DND-41 (cell line): Measurements from ENCODE around the gene MTA3.

ENCODE experiments used
- ATAC-seq: fragments of 200-7000 bp; cut with Tn5 transposase; 3 replicates; pipeline ENCODE4 v1.9.1; 2021; ENCODE audit warnings: low read depth; ENCODE audit not compliant: insufficient read depth
- DNase-seq: peaks from one replicate; pipeline ENCODE4 v3.0.0-alpha.2; 2020
- H2AFZ ChIP-seq: 2 replicates; pipeline ENCODE4 v1.6.0; 2012; ENCODE audit warnings: low read depth, low read length
- H3K27ac ChIP-seq: 2 replicates; pipeline ENCODE4 v1.5.1; 2012; ENCODE audit warnings: low read length, inconsistent platforms
- H3K27me3 ChIP-seq: fragments of 200-600 bp; sonication (generic); 2 replicates; pipeline ENCODE4 v1.6.0; 2012; ENCODE audit warnings: low read length, mild to moderate bottlenecking, inconsistent platforms; ENCODE audit not compliant: insufficient read depth, poor library complexity
- H3K36me3 ChIP-seq: 2 replicates; pipeline ENCODE4 v1.5.1; 2012; ENCODE audit warnings: low read length, inconsistent platforms; ENCODE audit not compliant: insufficient read depth
- H3K4me1 ChIP-seq: 2 replicates; pipeline ENCODE4 v1.5.1; 2012; ENCODE audit warnings: mild to moderate bottlenecking, low read length; ENCODE audit not compliant: insufficient read depth
- H3K4me2 ChIP-seq: 2 replicates; pipeline ENCODE4 v1.6.0; 2012; ENCODE audit warnings: mild to moderate bottlenecking, moderate library complexity, low read length, inconsistent platforms; ENCODE audit not compliant: insufficient read depth
- H3K4me3 ChIP-seq, 2 experiments: fragments of 200-600 bp in 1 of 2; shearing (Covaris generic) in 1 of 2; 2 replicates each; pipeline ENCODE4 v1.5.1; 2012 to 2016; ENCODE audit warnings: inconsistent platforms in 2 of 2, low read length in 2 of 2, mild to moderate bottlenecking in 2 of 2, low read depth in 1 of 2, moderate library complexity in 1 of 2
- H3K79me2 ChIP-seq: 2 replicates; pipeline ENCODE4 v1.6.0; 2012; ENCODE audit warnings: low read length, inconsistent platforms; ENCODE audit not compliant: insufficient read depth
- H3K9ac ChIP-seq: 2 replicates; pipeline ENCODE4 v1.6.0; 2012; ENCODE audit warnings: low read depth, mild to moderate bottlenecking, inconsistent platforms, low read length, moderate library complexity
- H3K9me3 ChIP-seq: 2 replicates; pipeline ENCODE4 v1.5.1; 2012; ENCODE audit warnings: low read length, moderate library complexity, mild to moderate bottlenecking, inconsistent platforms; ENCODE audit not compliant: insufficient read depth, severe bottlenecking
- H4K20me1 ChIP-seq: 2 replicates; pipeline ENCODE4 v1.6.0; 2012; ENCODE audit warnings: low read length; ENCODE audit not compliant: insufficient read depth
- EZH2 ChIP-seq: IDR thresholded peaks from 3 replicates; pipeline ENCODE4 v1.6.1; 2012; ENCODE audit warnings: borderline replicate concordance, low read depth, mild to moderate bottlenecking, moderate library complexity, low read length, inconsistent platforms; ENCODE audit not compliant: severe bottlenecking
- TF ChIP-seq, protein P1 (sequence below): IDR thresholded peaks from 2 replicates; pipeline ENCODE4 v1.5.1; 2012; ENCODE audit warnings: borderline replicate concordance, low read length, moderate library complexity, mild to moderate bottlenecking; ENCODE audit not compliant: poor library complexity, severe bottlenecking; ENCODE audit errors: extremely low read depth

Gene MTA3

DNA sequence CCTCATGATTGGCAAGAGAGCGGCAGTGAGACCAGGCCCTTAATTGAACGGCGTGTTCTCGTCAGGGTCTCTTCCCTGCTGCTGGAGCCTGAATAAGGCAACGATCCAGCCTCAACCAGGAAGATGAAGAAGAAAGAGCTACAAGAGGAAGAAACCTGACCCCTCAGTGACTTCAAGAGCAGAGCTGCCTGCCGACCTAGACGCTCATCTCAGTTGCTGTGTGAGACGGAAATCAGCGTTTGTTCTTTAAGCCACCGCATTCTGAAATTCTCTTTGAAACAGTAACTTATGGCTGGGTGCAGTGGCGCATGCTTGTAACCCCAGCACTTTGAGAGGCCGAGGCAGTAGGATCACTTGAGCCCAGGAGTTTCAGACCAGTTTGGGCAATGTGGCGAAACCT lies 45.1 kb upstream of the MTA3 start:
- H3K9me3 ChIP-seq, result no peaks in the 10 kb centered on the region
- H2AFZ ChIP-seq, result no peak overlapping the region
- no peak for DNase-seq
- H3K79me2 ChIP-seq, result no peaks in the 10 kb centered on the region
- H3K27me3 ChIP-seq, result no peaks in the 10 kb centered on the region
- no peak for ATAC-seq
- H4K20me1 ChIP-seq, result no peaks in the 10 kb centered on the region
- no peak overlapping the region for H3K27ac ChIP-seq
- H3K4me3 ChIP-seq, result no peak overlapping the region
- no peak overlapping the region for H3K4me2 ChIP-seq
- TF ChIP-seq EZH2, result no peak
- TF ChIP-seq, protein P1, sequence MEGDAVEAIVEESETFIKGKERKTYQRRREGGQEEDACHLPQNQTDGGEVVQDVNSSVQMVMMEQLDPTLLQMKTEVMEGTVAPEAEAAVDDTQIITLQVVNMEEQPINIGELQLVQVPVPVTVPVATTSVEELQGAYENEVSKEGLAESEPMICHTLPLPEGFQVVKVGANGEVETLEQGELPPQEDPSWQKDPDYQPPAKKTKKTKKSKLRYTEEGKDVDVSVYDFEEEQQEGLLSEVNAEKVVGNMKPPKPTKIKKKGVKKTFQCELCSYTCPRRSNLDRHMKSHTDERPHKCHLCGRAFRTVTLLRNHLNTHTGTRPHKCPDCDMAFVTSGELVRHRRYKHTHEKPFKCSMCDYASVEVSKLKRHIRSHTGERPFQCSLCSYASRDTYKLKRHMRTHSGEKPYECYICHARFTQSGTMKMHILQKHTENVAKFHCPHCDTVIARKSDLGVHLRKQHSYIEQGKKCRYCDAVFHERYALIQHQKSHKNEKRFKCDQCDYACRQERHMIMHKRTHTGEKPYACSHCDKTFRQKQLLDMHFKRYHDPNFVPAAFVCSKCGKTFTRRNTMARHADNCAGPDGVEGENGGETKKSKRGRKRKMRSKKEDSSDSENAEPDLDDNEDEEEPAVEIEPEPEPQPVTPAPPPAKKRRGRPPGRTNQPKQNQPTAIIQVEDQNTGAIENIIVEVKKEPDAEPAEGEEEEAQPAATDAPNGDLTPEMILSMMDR, result no peak
- no peaks in the 10 kb centered on the region for H3K4me1 ChIP-seq
- no peaks in the 10 kb centered on the region for H3K36me3 ChIP-seq
- no peak overlapping the region for H3K9ac ChIP-seq

DNA sequence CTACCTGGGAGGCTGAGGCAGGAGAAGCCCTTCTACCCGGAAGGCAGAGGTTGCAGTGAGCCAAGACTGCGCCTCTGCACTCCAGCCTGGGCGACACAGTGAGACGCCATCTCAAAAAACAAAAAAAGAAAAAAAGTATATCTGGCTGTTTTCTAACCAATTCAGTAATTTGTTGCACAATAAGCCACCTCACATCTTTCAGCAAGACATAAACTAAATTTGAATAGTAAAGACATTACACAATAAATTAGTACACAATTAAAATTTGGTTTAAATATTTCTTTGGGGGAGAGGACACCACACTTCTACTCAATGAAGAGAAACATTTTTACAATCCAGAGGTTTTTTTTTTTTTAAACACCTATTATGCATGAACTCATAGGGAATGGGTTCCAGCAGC lies 36.0 kb upstream of the MTA3 start:
- no peak overlapping the region for H3K4me2 ChIP-seq
- H4K20me1 ChIP-seq, result no peaks in the 10 kb centered on the region
- H3K27ac ChIP-seq, result no peak overlapping the region
- no peaks in the 10 kb centered on the region for H3K79me2 ChIP-seq
- DNase-seq, result no peak
- no peak for ATAC-seq
- H3K27me3 ChIP-seq, result no peaks in the 10 kb centered on the region
- no peak for TF ChIP-seq EZH2
- TF ChIP-seq, protein P1, result no peak
- H3K9ac ChIP-seq, result no peak overlapping the region
- no peaks in the 10 kb centered on the region for H3K4me1 ChIP-seq
- H3K36me3 ChIP-seq, result no peaks in the 10 kb centered on the region
- H3K9me3 ChIP-seq, result no peaks in the 10 kb centered on the region
- H2AFZ ChIP-seq, result no peak overlapping the region
- H3K4me3 ChIP-seq, result no peak overlapping the region

DNA sequence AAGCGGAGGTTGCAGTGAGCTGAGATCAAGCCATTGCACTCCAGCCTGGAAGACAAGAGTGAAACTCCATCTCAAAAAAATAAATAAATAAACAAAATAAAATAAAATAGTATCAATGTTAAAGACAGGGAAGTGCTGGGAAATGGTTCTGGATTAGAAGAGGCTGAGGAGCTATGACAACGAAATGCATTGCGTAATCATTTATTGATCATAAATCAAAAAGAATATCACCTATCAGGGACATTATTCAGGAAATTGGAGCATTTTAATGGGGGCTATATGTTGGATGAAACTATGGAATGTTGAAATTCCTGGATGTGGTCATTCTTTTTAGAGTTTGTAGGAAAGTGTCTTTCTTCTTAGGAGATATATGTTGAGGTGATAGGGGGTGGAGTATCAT lies 30.9 kb upstream of the MTA3 start:
- TF ChIP-seq EZH2, result no peak
- TF ChIP-seq, protein P1, result no peak

DNA sequence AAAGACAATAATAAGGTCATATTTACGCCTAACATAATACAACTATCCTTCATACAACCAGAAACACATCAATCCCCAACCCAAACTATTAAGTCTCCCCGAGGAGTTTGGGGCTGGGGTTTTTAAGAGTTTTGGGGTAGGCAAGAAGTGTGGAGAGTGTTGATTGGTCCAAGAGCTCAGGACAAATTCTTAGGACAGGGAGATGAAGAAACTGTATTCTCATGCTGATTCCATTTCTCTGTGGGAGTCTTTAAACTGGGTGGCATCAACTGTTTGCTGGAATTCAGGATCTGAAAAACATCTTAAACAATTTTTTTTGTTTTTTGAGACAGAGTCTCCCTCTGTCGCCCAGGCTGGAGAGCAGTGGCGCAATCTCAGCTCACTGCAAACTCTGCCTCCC lies 25.6 kb upstream of the MTA3 start:
- H3K27ac ChIP-seq, result no peak overlapping the region

More for the DNA sequence above, 30.9 kb upstream of the MTA3 start:
- Histone ChIP-seq H3K4me2 (no peak overlapping the region), H3K9ac (no peak overlapping the region), H3K27me3 (no peaks in the 10 kb centered on the region), H3K79me2 (no peaks in the 10 kb centered on the region), H3K4me3 (no peak overlapping the region), H4K20me1 (no peaks in the 10 kb centered on the region), H3K27ac (no peak overlapping the region), H2AFZ (no peak overlapping the region), H3K9me3 (no peaks in the 10 kb centered on the region), H3K4me1 (0 out of 2 replicates have a peak, but pooled peaks cover 5% of the 10 kb centered on the region), H3K36me3 (no peaks in the 10 kb centered on the region)
- ATAC-seq, result no peak
- DNase-seq, result no peak

More for the DNA sequence above, 25.6 kb upstream of the MTA3 start:
- no peak overlapping the region for H3K4me3 ChIP-seq
- DNase-seq, result no peak
- H3K36me3 ChIP-seq, result no peaks in the 10 kb centered on the region
- H3K9me3 ChIP-seq, result no peaks in the 10 kb centered on the region
- H3K79me2 ChIP-seq, result no peaks in the 10 kb centered on the region
- ATAC-seq, result no peak
- TF ChIP-seq, protein P1, result no peak
- TF ChIP-seq EZH2, result no peak
- no peaks in the 10 kb centered on the region for H3K27me3 ChIP-seq
- no peak overlapping the region for H3K9ac ChIP-seq
- H4K20me1 ChIP-seq, result no peaks in the 10 kb centered on the region
- no peak overlapping the region for H3K4me2 ChIP-seq
- H2AFZ ChIP-seq, result no peak overlapping the region
- H3K4me1 ChIP-seq, result 0 out of 2 replicates have a peak, but pooled peaks cover 5% of the 10 kb centered on the region
